Measurements from ENCODE around the gene AHNAK2.

The AHNAK2 gene

DNA sequence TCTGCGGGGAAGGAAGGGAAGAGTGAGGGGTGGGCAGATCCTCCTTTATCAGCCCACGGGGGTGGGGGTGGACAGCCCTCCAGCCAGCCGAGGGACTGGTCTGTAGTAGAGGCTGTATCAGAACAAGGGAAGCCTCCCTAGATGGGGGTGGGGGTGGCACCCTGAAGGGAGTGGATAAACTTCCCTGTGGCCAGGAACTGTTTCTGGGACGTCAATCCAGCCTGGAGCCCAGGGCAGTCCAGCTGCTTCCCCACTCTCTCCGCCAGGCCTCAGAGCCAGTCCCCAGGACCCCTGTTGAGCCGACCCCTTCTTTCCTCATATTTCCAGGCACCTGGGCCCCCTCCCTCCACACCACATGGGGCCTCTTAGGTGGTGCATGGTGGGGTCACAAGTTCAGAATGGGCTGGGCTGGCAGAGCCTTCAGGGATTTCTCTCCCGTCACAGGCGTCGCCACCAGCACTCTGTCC, 46.8 kb downstream of the AHNAK2 start:
- TF ChIP-seq FOXP2 (optimal IDR thresholded peaks at IDR 0.05; ENCODE audit: control extremely low read depth, extremely low read length, insufficient read depth): no peak
- no peak for TF ChIP-seq POLR2AphosphoS5 (IDR thresholded peaks at IDR 0.05; ENCODE audit: borderline replicate concordance, low read depth, low read length)
- no peak for TF ChIP-seq EZH2 (IDR thresholded peaks at IDR 0.05)
- DNase-seq (ENCODE audit: low read depth, low spot score): no peak
- Histone ChIP-seq H3K36me3 (ENCODE audit: insufficient read depth, low read length) (no peaks in the 10 kb centered on the region), H3K9ac (ENCODE audit: insufficient read length) (no peak overlapping the region), H3K4me3 (no peak overlapping the region), H3K9me3 (ENCODE audit: low read depth, low read length) (no peaks in the 10 kb centered on the region), H3K27ac (no peak overlapping the region)

DNA sequence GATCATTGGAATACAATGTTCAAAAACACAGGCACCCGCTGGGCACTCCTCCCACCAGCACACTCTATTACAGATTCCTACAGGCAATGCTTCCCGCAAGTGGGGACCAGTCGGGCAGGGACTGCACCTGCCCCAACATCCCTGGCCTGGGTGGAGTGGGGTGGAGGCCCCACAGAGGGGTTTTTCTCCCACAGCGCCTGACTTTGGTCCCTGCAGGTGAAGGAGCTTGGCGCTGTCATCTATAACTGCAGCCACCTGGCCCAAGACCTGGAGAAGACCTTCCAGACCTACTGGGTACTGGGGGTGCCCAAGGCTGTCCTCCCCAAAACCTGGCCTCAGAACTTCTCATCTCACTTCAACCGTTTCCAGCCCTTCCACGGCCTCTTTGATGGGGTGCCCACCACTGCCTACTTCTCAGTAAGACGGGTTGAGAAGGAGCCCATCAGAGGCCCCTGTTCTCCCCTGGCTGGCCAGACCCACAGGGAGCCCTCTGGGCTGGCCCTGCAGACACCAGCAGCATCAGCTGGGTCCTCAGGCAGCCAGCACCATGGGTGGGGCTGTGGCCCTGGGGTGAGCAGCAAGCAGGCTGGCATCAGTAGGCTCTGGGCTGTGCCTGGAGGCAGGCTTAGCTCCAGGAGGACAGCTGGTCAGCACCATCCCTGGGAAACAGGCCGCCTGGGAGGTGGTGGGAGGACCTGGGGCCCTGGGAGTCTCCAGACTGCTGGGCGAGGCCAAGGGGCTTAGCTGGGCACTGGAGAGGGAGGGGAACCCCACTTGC, 47.5 kb downstream of the AHNAK2 start:
- Histone ChIP-seq H3K4me3 (no peak overlapping the region), H3K27ac (no peak overlapping the region), H3K9me3 (ENCODE audit: low read depth, low read length) (no peaks in the 10 kb centered on the region), H3K9ac (ENCODE audit: insufficient read length) (no peak overlapping the region), H3K36me3 (ENCODE audit: insufficient read depth, low read length) (no peaks in the 10 kb centered on the region)
- DNase-seq (ENCODE audit: low read depth, low spot score): no peak
- TF ChIP-seq POLR2AphosphoS5 (IDR thresholded peaks at IDR 0.05; ENCODE audit: borderline replicate concordance, low read depth, low read length) (no peak), EZH2 (IDR thresholded peaks at IDR 0.05) (no peak), FOXP2 (optimal IDR thresholded peaks at IDR 0.05; ENCODE audit: control extremely low read depth, extremely low read length, insufficient read depth) (no peak)

DNA sequence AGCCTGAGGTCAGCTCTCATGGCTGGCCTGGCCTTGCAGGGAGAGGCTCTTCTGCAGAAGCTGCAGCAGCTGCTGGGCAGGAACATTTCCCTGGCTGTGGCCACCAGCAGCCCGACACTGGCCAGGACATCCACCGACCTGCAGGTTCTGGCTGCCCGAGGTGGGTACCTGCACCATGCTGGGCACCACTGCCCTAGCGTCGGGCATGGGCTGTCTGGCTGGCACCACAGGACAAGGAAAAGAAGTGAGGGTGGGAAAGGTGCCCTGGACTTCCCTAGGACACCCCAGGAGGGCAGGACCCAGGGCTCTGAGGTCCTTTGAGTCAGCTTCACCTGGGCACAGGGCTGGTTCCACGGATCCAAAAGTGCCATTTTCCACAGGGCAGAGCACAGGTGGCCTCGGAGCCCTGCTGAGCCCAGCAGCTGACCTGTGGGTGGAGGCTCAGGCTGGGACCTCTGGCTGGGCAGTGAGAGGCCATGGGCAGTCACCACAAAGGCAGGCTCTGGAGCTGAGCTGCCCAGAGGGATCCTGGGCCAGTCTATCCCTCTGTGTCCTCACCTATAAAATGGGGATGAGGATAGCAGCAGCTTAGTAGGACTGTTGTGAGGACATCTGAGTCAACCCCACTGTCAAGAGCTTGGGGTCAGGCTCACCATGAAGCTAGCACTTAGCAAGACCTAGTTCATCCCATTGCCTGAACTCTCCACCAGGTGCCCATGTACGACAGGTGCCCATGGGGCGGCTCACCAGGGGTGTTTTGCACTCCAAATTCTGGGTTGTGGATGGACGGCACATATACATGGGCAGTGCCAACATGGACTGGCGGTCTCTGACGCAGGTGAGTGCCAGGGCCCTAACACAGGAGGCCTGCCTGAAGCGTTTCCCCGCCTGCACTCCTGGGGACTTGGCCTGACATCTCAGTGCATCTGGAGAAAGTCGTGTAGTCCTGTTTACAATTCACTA, 48.6 kb downstream of the AHNAK2 start:
- no peak overlapping the region for H3K9ac ChIP-seq (ENCODE audit: insufficient read length)
- H3K9me3 ChIP-seq (ENCODE audit: low read depth, low read length): no peaks in the 10 kb centered on the region
- TF ChIP-seq FOXP2 (optimal IDR thresholded peaks at IDR 0.05; ENCODE audit: control extremely low read depth, extremely low read length, insufficient read depth): no peak
- H3K4me3 ChIP-seq: no peak overlapping the region
- no peak for DNase-seq (ENCODE audit: low read depth, low spot score)
- H3K27ac ChIP-seq: no peak overlapping the region
- H3K36me3 ChIP-seq (ENCODE audit: insufficient read depth, low read length): no peaks in the 10 kb centered on the region

DNA sequence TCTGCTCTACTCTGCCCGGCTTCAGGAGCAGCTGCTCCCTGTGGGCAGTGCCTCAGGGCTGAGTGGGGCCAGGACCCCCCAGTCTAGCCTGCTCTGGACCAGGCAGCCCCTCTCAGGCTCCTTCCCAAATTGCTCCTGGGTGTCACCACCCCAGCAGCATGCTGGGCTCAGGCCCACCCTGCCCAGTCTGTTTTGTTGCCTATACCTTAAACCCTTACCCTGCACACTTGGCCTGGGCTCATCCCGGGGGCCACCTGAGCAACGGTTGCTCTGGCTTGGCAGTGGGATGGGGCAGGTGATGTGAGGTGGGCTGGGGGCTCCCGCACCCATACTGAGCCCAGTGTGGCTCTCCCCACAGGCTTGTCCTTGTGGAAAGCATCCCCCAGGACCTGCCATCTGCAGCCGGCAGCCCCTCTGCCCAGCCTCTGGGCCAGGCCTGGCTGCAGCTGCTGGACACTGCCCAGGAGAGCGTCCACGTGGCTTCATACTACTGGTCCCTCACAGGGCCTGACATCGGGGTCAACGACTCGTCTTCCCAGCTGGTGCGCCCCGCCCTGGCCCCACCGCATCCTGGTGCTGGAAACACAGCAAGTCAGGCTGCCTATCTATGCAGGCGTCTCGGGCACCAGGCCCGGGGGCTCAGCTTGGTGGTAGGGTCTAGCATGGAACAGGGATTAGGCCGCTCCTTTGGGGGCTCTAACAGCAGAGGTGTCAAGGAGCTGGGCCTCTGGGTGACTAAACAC, 49.6 kb downstream of the AHNAK2 start:
- Histone ChIP-seq H3K27ac (no peak overlapping the region), H3K4me3 (no peak overlapping the region), H3K9ac (ENCODE audit: insufficient read length) (no peak overlapping the region), H3K9me3 (ENCODE audit: low read depth, low read length) (no peaks in the 10 kb centered on the region), H3K36me3 (ENCODE audit: insufficient read depth, low read length) (no peaks in the 10 kb centered on the region)
- TF ChIP-seq POLR2AphosphoS5 (IDR thresholded peaks at IDR 0.05; ENCODE audit: borderline replicate concordance, low read depth, low read length) (no peak), FOXP2 (optimal IDR thresholded peaks at IDR 0.05; ENCODE audit: control extremely low read depth, extremely low read length, insufficient read depth) (no peak), EZH2 (IDR thresholded peaks at IDR 0.05) (no peak)
- DNase-seq (ENCODE audit: low read depth, low spot score): no peak

DNA sequence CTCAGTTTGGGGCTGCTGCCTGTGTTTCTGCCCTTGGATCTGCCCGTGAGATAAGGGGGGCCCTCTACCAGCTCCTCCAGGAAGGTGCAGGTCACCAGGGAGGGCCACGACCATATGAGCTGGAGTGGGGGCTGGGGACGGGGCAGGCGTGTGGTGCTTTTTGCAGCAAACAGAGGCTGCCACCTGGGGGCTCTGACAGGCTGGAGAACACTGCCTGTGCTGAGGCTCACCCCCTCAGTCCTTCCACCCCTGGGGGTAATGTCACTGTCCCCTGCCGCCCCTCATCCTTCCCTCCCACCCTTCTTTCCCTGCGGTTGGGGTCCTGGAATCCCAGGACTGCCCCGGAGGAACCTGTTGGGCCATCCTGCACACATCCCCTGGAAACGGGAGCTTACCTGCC, 50.3 kb downstream of the AHNAK2 start:
- no peak overlapping the region for H3K4me3 ChIP-seq
- no peak overlapping the region for H3K9ac ChIP-seq (ENCODE audit: insufficient read length)
- TF ChIP-seq POLR2AphosphoS5 (IDR thresholded peaks at IDR 0.05; ENCODE audit: borderline replicate concordance, low read depth, low read length) (no peak), FOXP2 (optimal IDR thresholded peaks at IDR 0.05; ENCODE audit: control extremely low read depth, extremely low read length, insufficient read depth) (no peak), EZH2 (IDR thresholded peaks at IDR 0.05) (no peak)
- no peaks in the 10 kb centered on the region for H3K36me3 ChIP-seq (ENCODE audit: insufficient read depth, low read length)
- no peak overlapping the region for H3K27ac ChIP-seq
- no peaks in the 10 kb centered on the region for H3K9me3 ChIP-seq (ENCODE audit: low read depth, low read length)
- no peak for DNase-seq (ENCODE audit: low read depth, low spot score)

DNA sequence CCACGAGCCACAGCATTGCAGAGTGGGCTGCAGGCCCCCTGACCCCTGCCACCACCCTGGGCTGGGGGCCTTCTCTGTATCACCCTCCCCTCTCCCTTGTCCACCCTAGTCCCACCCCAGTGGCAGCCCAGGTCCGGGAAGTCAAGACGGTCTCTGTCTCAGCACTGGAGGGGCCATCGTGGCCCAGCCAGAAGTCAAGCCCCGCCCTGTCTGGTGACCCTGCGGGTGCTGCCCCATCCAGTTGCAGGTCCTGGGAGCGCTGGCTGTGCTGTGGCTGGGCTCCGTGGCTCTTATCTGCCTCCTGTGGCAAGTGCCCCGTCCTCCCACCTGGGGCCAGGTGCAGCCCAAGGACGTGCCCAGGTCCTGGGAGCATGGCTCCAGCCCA, 50.8 kb downstream of the AHNAK2 start:
- TF ChIP-seq EZH2 (IDR thresholded peaks at IDR 0.05) (no peak), POLR2AphosphoS5 (IDR thresholded peaks at IDR 0.05; ENCODE audit: borderline replicate concordance, low read depth, low read length) (no peak), FOXP2 (optimal IDR thresholded peaks at IDR 0.05; ENCODE audit: control extremely low read depth, extremely low read length, insufficient read depth) (no peak)
- H3K4me3 ChIP-seq: no peak overlapping the region
- no peak overlapping the region for H3K9ac ChIP-seq (ENCODE audit: insufficient read length)
- DNase-seq (ENCODE audit: low read depth, low spot score): no peak
- no peaks in the 10 kb centered on the region for H3K36me3 ChIP-seq (ENCODE audit: insufficient read depth, low read length)
- H3K27ac ChIP-seq: no peak overlapping the region
- H3K9me3 ChIP-seq (ENCODE audit: low read depth, low read length): no peaks in the 10 kb centered on the region

DNA sequence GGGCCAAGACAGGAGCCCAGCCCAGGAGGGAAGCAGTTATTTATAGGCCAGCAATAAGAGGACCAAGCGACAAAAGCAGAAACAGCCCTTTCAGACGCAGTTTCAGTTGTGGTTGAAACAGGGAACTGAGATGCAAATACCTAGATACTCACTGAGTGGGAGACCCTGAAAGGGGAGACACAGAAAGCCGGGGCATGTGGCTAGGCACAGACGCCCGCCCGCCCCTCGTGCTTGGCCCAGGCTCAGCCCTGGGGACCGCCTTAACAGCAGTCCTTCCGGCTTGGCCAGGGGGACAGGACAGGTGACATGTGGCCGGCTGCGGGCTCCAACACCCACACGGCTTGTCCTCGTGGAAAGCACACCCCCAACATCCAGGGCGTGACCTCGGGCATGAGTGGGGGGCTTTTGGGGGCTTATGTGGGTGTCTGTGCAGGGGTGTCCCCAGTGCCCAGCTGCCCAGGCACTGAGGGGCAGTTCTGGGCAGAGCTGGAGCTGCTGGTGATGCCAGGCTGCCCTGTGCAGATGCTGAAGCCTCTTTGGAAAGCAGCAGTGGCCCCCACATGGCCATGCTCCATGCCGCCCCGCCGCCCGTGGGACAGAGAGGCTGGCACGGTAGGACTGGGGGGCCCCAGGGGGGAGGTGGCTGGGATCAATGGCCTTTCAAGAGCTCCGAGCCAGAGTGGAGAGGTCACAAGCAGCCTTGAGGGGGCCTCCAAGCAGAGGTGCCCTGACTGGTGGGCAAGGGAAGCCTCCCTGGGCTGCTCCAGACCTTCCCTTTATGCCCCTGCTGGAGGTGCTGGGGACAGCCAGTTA, 51.3 kb downstream of the AHNAK2 start:
- Histone ChIP-seq H3K36me3 (ENCODE audit: insufficient read depth, low read length) (no peaks in the 10 kb centered on the region), H3K4me3 (no peak overlapping the region), H3K9ac (ENCODE audit: insufficient read length) (no peak overlapping the region), H3K27ac (no peak overlapping the region), H3K9me3 (ENCODE audit: low read depth, low read length) (no peaks in the 10 kb centered on the region)
- DNase-seq (ENCODE audit: low read depth, low spot score): no peak
- TF ChIP-seq EZH2 (IDR thresholded peaks at IDR 0.05): no peak
- no peak for TF ChIP-seq POLR2AphosphoS5 (IDR thresholded peaks at IDR 0.05; ENCODE audit: borderline replicate concordance, low read depth, low read length)
- TF ChIP-seq FOXP2 (optimal IDR thresholded peaks at IDR 0.05; ENCODE audit: control extremely low read depth, extremely low read length, insufficient read depth): no peak

Data from SK-N-MC (cell line).